GM12874 (cell line): ENCODE data around the gene PGK1.

Experiments used
- CTCF ChIP-seq: IDR thresholded peaks from 2 replicates; pipeline ENCODE4 v1.5.1; 2011; ENCODE audit warnings: low read depth, mild to moderate bottlenecking, control low read depth, low read length, moderate library complexity; ENCODE audit not compliant: insufficient read depth

Gene PGK1

GRCh38 chrX:78109458-78109857 lies 5.4 kb downstream of the PGK1 start:
- TF ChIP-seq CTCF, result no peak

- TF ChIP-seq CTCF, result no peak
These were observed 7.3 kb downstream of the PGK1 start for GRCh38 chrX:78111140-78111931.

GRCh38 chrX:78116365-78116764 lies 12.3 kb downstream of the PGK1 start:
- TF ChIP-seq CTCF, result no peak

- no peak for TF ChIP-seq CTCF
These were observed 12.7 kb downstream of the PGK1 start for GRCh38 chrX:78116766-78117165.

- TF ChIP-seq CTCF, result no peak
These were observed 14.6 kb downstream of the PGK1 start for GRCh38 chrX:78118628-78119027.

- no peak for TF ChIP-seq CTCF
These were observed 15.6 kb downstream of the PGK1 start for GRCh38 chrX:78119521-78120227.

GRCh38 chrX:78123190-78123589 lies 19.1 kb downstream of the PGK1 start:
- TF ChIP-seq CTCF, result no peak
